Tibial nerve (tissue), 4 donors: Measurements from ENCODE around the gene ZRANB1.

Experiments used
- EP300 ChIP-seq, 2 donors: sonication (generic); formaldehyde crosslinking; IDR thresholded peaks; one replicate each; pipeline ENCODE4 v1.6.1; 2017; ENCODE audit warnings: antibody characterized with exemption in 2 of 2, mild to moderate bottlenecking in 1 of 2
- TF ChIP-seq, protein P1 (sequence below), 5 experiments: fragments of 200-600 bp in 3 of 5; fragments of 450-650 bp in 2 of 5; sonication (generic) in 3 of 5; IDR thresholded peaks; one replicate each; pipeline ENCODE4 v1.5.1; 2016 to 2019; ENCODE audit warnings: antibody characterized with exemption in 5 of 5, mild to moderate bottlenecking in 3 of 5, moderate library complexity in 2 of 5

DNA sequence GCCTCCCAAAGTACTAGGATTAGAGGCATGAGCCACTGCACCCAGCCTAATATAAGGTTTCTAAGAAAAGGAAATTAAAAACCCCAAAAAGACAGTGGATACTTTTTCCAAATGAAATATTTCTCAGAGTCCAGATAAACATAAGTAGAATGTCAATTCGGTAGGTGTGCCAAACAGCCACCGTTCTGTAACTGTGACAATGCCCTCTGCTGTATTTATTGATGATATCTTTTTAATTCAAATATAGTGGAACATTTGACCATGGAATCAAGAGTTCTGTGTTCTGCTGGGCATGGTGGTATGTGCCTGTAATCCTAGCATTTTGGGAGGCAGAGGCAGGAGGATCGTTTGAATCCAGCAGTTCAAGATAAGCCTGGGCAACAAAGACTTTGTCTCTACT is 28.8 kb upstream of the ZRANB1 start:
- TF ChIP-seq, protein P1, sequence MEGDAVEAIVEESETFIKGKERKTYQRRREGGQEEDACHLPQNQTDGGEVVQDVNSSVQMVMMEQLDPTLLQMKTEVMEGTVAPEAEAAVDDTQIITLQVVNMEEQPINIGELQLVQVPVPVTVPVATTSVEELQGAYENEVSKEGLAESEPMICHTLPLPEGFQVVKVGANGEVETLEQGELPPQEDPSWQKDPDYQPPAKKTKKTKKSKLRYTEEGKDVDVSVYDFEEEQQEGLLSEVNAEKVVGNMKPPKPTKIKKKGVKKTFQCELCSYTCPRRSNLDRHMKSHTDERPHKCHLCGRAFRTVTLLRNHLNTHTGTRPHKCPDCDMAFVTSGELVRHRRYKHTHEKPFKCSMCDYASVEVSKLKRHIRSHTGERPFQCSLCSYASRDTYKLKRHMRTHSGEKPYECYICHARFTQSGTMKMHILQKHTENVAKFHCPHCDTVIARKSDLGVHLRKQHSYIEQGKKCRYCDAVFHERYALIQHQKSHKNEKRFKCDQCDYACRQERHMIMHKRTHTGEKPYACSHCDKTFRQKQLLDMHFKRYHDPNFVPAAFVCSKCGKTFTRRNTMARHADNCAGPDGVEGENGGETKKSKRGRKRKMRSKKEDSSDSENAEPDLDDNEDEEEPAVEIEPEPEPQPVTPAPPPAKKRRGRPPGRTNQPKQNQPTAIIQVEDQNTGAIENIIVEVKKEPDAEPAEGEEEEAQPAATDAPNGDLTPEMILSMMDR (IDR thresholded peaks at IDR 0.05) = no peak
- no peak for TF ChIP-seq EP300 (IDR thresholded peaks at IDR 0.05)
